GM15510 (cell line): ENCODE data around the gene CELF6.

ENCODE experiments used
- POLR2A ChIP-seq: IDR thresholded peaks from 3 replicates; pipeline ENCODE4 v1.6.1; 2011; ENCODE audit warnings: borderline replicate concordance; ENCODE audit not compliant: insufficient read length; ENCODE audit errors: extremely low read depth

Gene CELF6

DNA sequence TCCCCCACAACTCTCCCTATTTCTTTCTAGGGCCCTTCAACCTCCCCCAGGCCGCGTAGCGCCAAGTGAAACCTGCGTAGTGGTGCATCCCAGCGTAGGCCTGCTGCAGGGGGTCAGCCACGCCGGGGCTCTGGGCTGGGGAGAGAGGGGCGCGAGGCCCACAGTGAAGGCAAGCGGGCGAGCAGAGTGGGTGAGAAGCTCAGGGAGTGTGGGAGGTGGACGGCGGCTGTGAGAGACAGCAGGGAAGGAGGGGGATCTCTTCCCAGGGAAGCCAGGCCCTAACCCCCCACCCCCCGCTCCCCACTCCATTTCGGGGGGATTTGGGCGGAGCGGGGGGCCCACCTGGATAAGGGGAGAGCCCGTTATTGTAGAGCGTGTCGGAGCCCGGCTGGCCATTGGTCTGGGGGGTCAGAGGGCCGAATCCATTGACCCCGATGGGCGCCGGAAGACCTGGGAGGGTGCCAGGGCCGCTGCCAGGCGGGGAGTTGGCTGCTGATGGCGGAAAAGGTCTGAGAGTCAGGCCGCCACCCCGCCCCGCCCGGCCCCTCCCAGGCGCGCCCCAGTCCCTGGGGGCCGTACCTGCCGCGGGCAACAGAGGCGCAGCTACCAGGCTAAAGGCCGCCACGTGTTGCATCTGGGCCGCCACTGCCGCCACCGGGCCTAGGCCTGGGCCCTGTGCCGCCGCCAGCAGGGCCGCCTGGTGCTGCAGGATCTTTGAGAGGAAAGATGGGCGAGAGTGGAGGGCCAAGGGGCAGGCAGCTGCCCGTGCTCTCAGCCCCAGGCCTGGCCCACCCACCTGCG, 31.0 kb downstream of the CELF6 start:
- TF ChIP-seq POLR2A: no peak

DNA sequence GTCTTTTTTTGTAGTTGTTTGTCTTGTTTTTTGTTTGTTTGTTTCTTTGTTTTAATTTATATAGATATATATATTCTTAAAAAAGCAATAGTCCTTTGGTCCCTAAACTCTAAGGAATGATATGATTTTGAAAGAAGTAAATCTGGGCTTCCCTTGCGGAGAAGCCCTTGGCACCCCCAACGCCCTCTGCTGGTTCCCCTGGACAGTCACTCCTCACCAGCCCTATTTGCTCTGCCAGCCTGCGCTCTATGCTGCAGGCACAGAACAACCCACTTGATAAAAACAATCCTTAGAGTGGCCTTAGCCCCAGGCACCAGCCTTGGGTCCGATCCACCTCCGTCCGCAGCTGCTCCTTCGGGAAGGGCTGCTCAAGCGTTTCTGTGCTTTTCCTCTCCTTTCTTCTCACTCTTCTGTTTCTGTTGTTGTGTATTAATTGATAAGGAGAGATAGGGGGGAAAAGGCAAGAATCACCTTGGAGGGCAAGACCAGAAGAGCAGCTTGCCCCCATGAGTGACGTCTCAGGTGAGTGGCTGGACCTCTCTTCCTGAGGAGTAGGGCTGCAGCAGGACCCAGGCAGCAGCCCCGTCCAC, 33.9 kb downstream of the CELF6 start:
- no peak for TF ChIP-seq POLR2A

DNA sequence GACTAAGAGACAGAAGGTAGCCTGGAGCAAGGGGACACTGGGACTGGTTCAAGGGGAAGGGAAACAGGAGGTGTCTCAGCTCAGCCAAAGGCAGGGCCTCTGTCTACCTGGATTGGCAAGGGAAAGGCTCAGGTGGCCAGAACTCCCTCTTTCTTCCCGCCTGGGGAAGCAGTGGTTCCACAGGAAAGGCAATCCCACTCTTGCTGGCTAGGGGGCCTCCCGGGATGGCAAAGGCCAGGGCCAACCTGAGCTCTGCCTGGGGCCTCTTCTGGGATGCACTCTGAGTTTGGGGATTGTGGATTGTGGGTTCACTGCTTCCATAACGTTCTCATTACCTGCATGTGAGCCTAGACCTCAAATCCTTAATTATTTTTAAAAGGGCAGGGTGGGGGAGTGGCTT, 34.6 kb downstream of the CELF6 start:
- no peak for TF ChIP-seq POLR2A

DNA sequence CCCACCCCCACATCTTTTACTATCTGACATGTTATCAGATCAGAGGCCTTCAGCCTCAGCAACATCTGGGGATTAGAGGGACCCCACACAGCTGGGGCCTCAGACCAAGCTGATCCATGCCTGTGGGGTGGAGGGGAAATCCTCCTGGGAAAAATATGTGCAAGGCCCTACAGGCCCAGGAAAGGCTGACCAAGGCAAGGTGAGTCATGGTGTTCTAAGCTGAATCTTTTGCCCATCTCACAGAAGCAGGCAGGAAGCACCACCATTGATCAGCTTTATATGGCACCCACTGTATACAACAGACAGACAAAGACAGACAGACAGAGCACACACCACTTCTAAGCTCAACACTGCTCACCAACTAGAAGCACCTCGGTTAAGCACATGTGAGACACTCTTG, 35.2 kb downstream of the CELF6 start:
- no peak for TF ChIP-seq POLR2A

DNA sequence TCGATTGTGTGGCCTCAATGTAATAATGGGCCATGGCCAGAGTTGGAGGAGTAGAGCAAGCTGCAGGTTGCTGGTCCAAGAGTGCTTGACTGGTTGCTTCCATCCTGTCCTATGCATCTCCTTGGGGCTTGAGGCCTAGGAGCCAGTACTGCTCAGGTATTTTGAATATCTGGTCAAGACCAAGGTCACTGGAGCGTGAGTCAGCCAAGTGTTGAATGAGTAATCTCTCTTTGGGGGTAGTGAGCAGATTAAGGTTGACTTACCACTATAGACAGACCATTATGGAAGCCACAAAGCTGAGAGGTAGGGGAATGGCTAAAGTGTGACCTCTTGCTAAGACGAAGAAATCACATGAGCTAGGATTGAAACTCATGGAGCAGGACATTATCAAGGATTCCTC, 38.2 kb downstream of the CELF6 start:
- TF ChIP-seq POLR2A: no peak

DNA sequence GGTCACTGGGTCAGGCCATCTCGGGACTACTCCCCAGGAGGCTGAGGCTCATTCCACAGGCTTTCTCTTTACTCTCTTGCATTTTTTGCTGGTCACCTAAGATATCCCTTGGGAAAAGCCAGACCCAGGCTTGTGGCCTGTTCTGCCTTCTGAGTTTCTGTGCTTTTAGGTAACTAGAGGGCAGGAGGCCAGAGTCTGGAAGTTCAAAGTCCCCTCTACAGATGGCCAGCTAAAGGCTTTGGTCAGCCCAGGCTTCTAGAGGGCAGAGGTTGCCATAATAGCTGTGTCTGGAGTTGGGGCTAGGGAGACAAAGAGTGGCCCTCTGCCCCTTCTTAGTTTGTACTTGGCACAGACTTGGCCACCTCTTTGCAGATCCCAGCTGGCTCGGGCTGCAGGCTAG, 39.2 kb downstream of the CELF6 start:
- TF ChIP-seq POLR2A: no peak

DNA sequence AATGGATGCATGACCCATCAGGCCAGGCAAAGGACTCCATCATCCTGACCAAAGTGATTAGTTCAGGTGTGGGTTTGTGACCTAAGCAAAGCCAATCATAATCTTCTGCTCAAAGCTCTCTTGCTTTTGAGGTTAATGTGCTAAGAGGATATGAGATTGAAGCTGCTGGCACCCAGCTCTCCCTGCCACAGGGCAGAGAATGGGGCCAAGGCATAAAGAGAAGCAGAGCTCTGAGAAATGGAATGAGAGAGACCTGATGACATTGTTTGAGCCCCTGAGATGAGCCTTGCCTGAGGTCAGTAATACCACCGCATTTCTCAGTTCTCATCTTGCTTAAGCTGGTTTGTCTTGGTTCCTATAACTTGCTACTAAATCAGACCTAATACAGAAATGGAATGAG, 41.2 kb downstream of the CELF6 start:
- TF ChIP-seq POLR2A: no peak

DNA sequence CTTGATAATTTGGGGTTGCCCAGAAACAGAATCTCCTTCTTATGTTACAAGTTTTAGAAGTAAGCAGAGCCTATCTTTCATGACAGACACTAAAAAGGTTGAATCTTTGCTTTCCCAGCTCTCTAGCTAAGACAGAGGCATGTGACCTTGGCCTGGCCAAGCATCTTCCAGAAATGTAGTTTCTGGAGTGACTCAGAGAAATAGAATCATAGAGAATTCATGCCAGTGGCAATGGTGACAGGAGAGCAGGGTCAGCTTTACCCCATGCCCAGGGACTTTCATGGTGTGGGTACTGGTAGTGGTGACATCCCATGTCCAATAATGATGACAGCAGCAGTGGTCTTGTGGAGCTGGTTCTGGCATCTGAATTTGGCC, 43.6 kb downstream of the CELF6 start:
- no peak for TF ChIP-seq POLR2A

DNA sequence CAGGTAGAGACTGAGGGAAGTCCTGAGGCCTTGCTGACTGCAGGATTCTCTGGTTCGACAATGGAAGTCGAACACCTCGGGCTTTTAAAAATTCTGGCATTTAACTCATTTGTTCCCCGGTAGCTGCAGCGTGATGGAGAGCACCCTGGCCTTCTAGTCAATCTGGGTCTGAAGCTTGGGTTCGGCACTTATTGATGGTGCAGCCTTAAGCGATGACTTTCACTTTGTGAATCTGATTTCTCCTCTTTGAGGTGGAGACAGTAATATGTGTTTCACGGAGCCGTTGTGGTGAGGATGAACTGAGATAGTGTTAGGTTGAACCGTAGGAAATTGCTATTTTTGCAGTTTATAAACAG, 47.0 kb downstream of the CELF6 start:
- no peak for TF ChIP-seq POLR2A

DNA sequence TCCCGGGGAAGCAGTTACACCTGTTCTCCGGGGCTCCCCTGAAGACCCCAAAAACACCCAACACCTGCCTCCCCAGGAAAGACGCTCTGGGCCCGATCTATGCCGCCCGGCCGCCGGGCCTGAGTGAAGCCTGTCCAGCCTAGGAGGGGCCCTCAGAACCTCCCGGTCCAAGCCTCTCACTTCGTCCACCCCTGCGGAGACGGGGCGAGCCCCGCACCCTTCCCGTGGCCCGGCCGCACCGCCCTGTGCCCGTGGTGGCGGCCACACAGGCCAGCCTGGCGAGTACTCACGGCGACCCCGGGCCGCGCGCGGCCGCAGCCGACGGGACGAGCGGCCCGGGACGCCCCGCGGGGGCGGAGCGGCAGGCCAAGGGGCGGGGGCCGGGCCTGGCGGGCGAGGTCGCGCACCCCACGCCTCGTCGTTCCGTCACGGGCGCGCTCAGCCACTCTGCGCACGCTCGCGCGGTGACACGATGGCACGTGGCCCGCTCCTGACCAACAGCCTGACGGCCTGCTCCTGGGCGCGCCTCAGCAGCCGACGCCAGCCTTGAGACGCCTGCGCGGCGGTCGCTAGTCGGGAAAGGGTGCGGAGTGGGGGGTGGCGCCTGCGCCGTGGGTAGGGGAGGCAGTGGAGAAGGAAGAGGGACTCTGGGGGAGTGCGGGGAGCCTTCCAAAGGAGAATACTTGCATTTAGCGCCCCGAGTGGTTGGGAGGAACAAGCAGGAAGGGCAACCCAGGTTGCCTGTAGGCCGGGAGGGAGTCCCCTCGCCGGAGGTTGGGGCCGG, 47.6 kb downstream of the CELF6 start, which contains the start of gene PARP6:
TSS of gene PARP6 (minus strand) at position 342 of the 784 bp plus-strand sequence. CDS start 5,077 bp downstream, outside the sequence.
- TF ChIP-seq POLR2A: peak; percentile 71

DNA sequence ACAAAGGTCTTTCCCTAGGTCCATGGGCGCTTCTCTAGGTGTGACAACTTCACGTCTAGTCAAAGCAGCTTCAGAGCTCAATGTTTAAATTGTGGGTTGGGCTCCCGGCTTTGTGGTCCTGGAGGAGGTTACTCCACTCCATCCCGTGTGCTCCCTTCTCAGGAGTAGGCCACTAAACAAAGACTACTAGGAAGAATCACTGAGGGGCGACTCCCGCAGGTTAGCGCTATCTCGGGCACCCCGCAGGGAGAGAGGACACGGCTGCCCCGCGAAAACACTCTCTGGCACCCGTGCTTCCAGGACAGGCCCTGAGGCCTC, 48.1 kb downstream of the CELF6 start:
- no peak for TF ChIP-seq POLR2A

DNA sequence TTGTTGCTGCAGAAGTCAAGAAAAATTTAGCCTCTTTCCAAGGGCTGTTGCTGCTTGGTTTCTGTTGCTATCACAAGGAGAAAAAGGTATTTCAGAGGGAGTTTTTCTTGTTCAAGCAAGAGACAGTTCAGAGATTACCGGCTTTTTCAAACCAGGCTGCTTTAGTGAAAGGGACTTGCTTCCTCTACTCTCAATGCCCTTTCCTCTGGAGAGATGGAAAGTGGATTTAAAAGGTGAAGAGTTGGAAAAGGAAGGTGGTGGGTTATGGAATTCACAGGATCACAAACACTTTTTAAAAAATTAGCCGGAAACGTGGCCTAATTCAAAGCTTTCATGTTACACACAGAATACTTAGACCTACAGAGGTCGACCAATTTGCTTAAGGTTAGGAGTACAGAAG, 48.7 kb downstream of the CELF6 start:
- TF ChIP-seq POLR2A: no peak

DNA sequence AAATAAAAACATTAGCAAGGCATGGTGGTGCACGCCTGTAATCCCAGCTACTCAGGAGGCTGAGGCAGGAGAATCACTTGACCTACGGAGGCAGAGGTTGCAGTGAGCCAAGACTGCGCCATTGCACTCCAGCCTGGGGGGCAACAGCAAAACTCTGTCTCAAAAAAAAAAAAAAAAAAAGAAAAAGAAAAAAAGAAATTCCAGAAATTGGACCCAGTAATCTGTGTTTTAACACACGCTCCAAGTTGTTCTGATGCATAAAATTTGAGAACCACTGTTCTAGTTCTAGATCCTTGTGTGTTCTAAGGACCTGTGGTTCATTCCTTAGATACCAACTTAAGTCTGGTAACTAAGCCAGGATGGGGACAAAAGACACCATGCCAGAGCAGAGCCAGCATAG, 50.2 kb downstream of the CELF6 start:
- TF ChIP-seq POLR2A: no peak

DNA sequence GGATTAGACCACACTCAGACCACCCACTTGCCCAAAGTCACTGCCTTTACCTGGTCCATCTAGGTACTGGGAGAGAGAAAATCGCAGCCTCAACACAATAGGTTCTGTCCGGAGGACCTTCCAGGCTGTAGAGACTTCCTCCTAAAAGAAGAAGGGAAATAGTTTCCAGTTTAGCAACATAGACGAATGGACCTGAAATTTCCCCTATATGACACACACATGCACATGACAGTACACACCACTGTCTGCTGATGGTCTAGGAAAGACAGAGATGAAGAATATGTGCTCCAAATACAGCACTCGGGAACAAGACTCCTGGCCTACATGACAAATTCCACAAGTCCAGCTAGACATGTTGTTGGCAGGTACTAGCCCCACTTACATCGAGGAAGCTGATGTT, 54.9 kb downstream of the CELF6 start:
- TF ChIP-seq POLR2A: no peak

DNA sequence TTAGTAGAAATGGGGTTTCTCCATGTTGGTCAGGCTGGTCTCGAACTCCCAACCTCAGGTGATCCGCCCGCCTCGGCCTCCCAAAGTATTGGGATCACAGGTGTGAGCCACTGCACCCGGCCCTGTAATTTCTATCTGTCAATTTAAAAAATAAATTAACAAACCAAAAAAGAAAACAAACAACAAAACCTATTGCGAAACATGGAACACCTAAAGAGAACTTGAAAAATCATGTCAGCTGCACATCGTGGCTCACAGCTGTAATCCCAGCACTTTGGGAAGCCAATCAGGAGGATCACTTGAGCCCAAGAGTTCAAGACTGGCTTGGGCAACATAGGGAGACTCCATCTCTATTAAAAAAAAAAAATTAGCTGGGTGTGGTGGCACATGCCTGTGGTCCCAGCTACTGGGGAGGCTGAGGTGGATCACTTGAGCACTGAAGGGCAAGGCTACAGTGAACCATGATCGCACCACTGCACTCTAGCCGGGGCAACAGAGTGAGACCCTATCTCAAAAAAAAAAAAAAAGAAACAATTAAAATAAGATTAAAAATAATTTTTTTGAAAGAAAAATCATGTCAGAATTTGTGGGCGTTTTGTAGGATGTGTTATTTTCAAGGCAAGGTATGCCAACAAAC, 67.2 kb downstream of the CELF6 start:
- no peak for TF ChIP-seq POLR2A

DNA sequence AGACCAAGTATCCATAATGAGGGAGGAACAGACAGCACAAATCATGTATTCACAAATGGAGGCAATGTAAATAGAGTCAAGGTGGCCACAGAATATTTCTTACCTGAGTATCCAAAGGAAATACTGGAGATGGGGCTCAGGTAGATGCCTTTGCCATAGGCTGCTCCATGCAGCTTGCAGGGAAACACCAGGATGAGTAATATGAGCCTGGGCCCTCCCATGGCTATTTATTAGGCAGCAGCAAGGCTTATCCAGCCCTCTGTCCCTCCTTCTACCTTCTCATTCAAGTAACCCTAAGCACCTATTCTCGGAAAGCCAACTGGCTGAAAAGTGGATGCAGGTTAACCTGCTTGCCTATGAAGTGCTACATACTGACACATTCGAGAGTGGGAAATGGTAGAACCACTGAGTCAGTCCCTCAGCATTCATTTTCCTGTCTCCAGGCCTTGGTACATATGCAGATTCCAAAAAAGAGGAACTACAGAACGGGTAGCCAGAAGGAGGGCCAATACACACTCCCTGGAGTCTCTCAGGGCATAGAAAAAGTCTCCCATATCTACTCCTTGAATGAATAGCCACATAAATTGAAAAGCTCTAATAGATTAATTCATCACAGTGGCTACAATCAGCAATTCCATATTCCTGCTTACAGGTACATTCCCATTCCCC, 70.7 kb downstream of the CELF6 start:
- no peak for TF ChIP-seq POLR2A

DNA sequence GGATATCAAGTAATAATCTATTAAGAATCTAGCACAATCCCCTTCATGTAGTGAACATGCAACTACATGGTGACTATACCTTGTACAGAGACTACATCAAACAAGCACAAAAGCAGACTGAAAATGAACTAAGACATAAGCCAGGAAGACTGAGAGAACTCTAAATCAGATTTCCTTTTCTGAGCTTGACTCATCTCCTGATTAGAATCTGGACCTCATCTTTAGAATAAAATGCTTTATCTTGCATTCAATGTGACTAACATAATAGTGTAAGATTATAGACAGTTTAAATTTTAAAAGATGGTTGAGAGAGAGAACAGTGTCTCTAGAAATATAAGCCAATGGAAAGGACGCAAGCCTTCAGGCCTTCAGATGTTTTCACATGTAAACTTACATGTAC, 71.4 kb downstream of the CELF6 start:
- no peak for TF ChIP-seq POLR2A
